Measurements from ENCODE around the gene UBE2O.

DNA sequence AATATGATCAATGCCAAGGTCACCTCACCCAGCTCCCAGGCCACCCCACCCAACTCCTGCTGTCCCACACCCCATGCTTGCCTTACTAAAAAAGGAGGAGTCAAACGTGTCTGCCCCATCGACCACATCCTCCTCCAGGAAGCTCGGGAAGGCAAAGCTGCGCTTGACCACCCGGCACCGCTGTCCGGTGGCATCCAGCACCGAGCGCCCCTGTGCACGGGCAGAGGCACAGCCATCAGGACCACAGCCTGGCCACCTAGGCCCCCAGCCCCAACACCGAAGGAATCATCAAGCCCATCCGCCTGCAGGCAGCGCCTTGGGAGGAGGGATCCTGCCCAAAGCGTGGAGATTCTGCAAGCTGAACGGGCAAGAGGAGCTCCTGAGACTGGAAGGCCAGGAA lies 24.6 kb upstream of the UBE2O start:
- TF ChIP-seq, protein P1, sequence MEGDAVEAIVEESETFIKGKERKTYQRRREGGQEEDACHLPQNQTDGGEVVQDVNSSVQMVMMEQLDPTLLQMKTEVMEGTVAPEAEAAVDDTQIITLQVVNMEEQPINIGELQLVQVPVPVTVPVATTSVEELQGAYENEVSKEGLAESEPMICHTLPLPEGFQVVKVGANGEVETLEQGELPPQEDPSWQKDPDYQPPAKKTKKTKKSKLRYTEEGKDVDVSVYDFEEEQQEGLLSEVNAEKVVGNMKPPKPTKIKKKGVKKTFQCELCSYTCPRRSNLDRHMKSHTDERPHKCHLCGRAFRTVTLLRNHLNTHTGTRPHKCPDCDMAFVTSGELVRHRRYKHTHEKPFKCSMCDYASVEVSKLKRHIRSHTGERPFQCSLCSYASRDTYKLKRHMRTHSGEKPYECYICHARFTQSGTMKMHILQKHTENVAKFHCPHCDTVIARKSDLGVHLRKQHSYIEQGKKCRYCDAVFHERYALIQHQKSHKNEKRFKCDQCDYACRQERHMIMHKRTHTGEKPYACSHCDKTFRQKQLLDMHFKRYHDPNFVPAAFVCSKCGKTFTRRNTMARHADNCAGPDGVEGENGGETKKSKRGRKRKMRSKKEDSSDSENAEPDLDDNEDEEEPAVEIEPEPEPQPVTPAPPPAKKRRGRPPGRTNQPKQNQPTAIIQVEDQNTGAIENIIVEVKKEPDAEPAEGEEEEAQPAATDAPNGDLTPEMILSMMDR (IDR thresholded peaks at IDR 0.05; ENCODE audit: insufficient read depth, low read depth, low read length): no peak
- TF ChIP-seq EZH2 (IDR thresholded peaks at IDR 0.05; ENCODE audit: insufficient read depth, low read length): no peak
